Measurements from ENCODE around the gene MIS18BP1.
"Not testable (repeated sequence)": the region's sequence is repeated elsewhere in the genome, so short reads cannot be mapped to it uniquely, and the experiment has no call there.

Gene MIS18BP1

GRCh38 chr14:45246151-45246550, 6.9 kb downstream of the MIS18BP1 start:
- Histone ChIP-seq H3K56ac (ENCODE audit: low read length) (no peak overlapping the region), H3K36me3 (ENCODE audit: control insufficient read depth, insufficient read depth, low read length) (no peaks in the 10 kb centered on the region), H2BK15ac (replicated peaks; ENCODE audit: low read depth) (no peak overlapping the region), H4K5ac (ENCODE audit: low read length) (no peak overlapping the region), H3K4me3 (ENCODE audit: low read length) (no peak overlapping the region), H3K79me1 (ENCODE audit: low read length) (peaks cover 3% of the 10 kb centered on the region), H3K23ac (ENCODE audit: low read length) (no peak overlapping the region), H3K79me2 (ENCODE audit: control insufficient read depth, insufficient read depth, low read length) (peaks cover 68% of the 10 kb centered on the region), H3K27ac (ENCODE audit: low read depth, low read length) (no peak overlapping the region), H2BK120ac (ENCODE audit: low read depth, low read length) (no peak overlapping the region), H3K27me3 (ENCODE audit: insufficient read depth, low read length, poor library complexity) (no peaks in the 10 kb centered on the region), H2BK5ac (ENCODE audit: low read length) (no peak overlapping the region), H2AK5ac (ENCODE audit: low read length) (no peak overlapping the region), H3K4ac (ENCODE audit: low read depth, low read length) (no peak overlapping the region), H4K8ac (ENCODE audit: low read depth, low read length) (no peak overlapping the region), H3K4me2 (ENCODE audit: low read length) (no peak overlapping the region), H3K9ac (ENCODE audit: low read length) (no peak overlapping the region), H3K4me1 (ENCODE audit: control insufficient read depth, low read depth, low read length) (peaks cover 4% of the 10 kb centered on the region), H3K18ac (ENCODE audit: low read length) (no peak overlapping the region)
- DNase-seq = no peak
- 100% methylated on average over 1 of the region's 3 CpGs for WGBS (ENCODE audit: extremely low coverage, insufficient coverage, low lambda C conversion rate)

- no peaks in the 10 kb centered on the region for H3K36me3 ChIP-seq (ENCODE audit: control insufficient read depth, insufficient read depth, low read length)
- H2BK120ac ChIP-seq (ENCODE audit: low read depth, low read length) = no peak overlapping the region
- H3K4me2 ChIP-seq (ENCODE audit: low read length) = no peak overlapping the region
- peaks cover 51% of the 10 kb centered on the region for H3K79me2 ChIP-seq (ENCODE audit: control insufficient read depth, insufficient read depth, low read length)
- no peak overlapping the region for H3K4me3 ChIP-seq (ENCODE audit: low read length)
- H4K5ac ChIP-seq (ENCODE audit: low read length) = no peak overlapping the region
- no peak overlapping the region for H2AK5ac ChIP-seq (ENCODE audit: low read length)
- H3K23ac ChIP-seq (ENCODE audit: low read length) = no peak overlapping the region
- WGBS (ENCODE audit: extremely low coverage, insufficient coverage, low lambda C conversion rate) = no CpG with 5 or more reads among the region's 3 CpGs
- peaks cover 4% of the 10 kb centered on the region for H3K4me1 ChIP-seq (ENCODE audit: control insufficient read depth, low read depth, low read length)
- no peak overlapping the region for H3K9ac ChIP-seq (ENCODE audit: low read length)
- peaks cover 8% of the 10 kb centered on the region for H3K79me1 ChIP-seq (ENCODE audit: low read length)
- no peak for DNase-seq
- no peak overlapping the region for H3K27ac ChIP-seq (ENCODE audit: low read depth, low read length)
- no peak overlapping the region for H3K56ac ChIP-seq (ENCODE audit: low read length)
- H2BK15ac ChIP-seq (replicated peaks; ENCODE audit: low read depth) = no peak overlapping the region
- H3K4ac ChIP-seq (ENCODE audit: low read depth, low read length) = no peak overlapping the region
- no peak overlapping the region for H2BK5ac ChIP-seq (ENCODE audit: low read length)
- no peak overlapping the region for H4K8ac ChIP-seq (ENCODE audit: low read depth, low read length)
- H3K27me3 ChIP-seq (ENCODE audit: insufficient read depth, low read length, poor library complexity) = no peaks in the 10 kb centered on the region
- no peak overlapping the region for H3K18ac ChIP-seq (ENCODE audit: low read length)
These were observed 10.3 kb downstream of the MIS18BP1 start for GRCh38 chr14:45242706-45243105.

GRCh38 chr14:45238988-45239387, 14.0 kb downstream of the MIS18BP1 start:
- Histone ChIP-seq H2BK5ac (ENCODE audit: low read length) (no peak overlapping the region), H3K4me1 (ENCODE audit: control insufficient read depth, low read depth, low read length) (no peaks in the 10 kb centered on the region), H4K8ac (ENCODE audit: low read depth, low read length) (no peak overlapping the region), H3K27me3 (ENCODE audit: insufficient read depth, low read length, poor library complexity) (no peaks in the 10 kb centered on the region), H3K9ac (ENCODE audit: low read length) (no peak overlapping the region), H3K23ac (ENCODE audit: low read length) (no peak overlapping the region), H3K18ac (ENCODE audit: low read length) (no peak overlapping the region), H3K36me3 (ENCODE audit: control insufficient read depth, insufficient read depth, low read length) (peaks cover 4% of the 10 kb centered on the region), H3K4ac (ENCODE audit: low read depth, low read length) (no peak overlapping the region), H3K27ac (ENCODE audit: low read depth, low read length) (no peak overlapping the region), H3K4me3 (ENCODE audit: low read length) (no peak overlapping the region), H4K5ac (ENCODE audit: low read length) (no peak overlapping the region), H3K56ac (ENCODE audit: low read length) (no peak overlapping the region), H3K4me2 (ENCODE audit: low read length) (no peak overlapping the region), H3K79me1 (ENCODE audit: low read length) (peaks cover 7% of the 10 kb centered on the region), H2BK15ac (replicated peaks; ENCODE audit: low read depth) (no peak overlapping the region), H2BK120ac (ENCODE audit: low read depth, low read length) (no peak overlapping the region), H3K79me2 (ENCODE audit: control insufficient read depth, insufficient read depth, low read length) (peaks cover 18% of the 10 kb centered on the region), H2AK5ac (ENCODE audit: low read length) (no peak overlapping the region)
- no peak for DNase-seq
- no CpG with 5 or more reads among the region's 2 CpGs for WGBS (ENCODE audit: extremely low coverage, insufficient coverage, low lambda C conversion rate)

DNA sequence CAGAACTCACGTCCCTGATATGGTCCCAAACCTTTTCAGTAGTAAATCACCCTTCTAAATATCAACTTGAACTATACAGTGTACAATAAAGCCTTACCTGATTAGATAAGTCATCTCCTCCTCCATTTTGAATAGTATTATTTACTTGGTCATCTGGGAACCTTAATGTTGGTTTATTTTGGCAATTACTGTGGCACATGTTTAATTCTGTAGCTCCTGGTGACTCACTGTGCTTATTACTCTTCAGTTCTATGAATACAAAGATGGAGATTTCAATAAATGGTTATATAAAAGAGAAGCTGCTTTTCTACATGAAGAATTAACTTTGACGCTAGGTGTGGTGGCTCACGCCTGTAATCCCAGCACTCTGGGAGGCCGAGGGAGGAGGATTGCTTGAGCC, 25.4 kb downstream of the MIS18BP1 start:
- H3K36me3 ChIP-seq (ENCODE audit: control insufficient read depth, insufficient read depth, low read length) = peaks cover 4% of the 10 kb centered on the region
- no peak overlapping the region for H3K9ac ChIP-seq (ENCODE audit: low read length)
- no peak overlapping the region for H4K8ac ChIP-seq (ENCODE audit: low read depth, low read length)
- H3K23ac ChIP-seq (ENCODE audit: low read length) = no peak overlapping the region
- WGBS (ENCODE audit: extremely low coverage, insufficient coverage, low lambda C conversion rate) = no CpG with 5 or more reads among the region's 4 CpGs
- H4K5ac ChIP-seq (ENCODE audit: low read length) = no peak overlapping the region
- no peak overlapping the region for H3K18ac ChIP-seq (ENCODE audit: low read length)
- H3K27ac ChIP-seq (ENCODE audit: low read depth, low read length) = no peak overlapping the region
- H3K27me3 ChIP-seq (ENCODE audit: insufficient read depth, low read length, poor library complexity) = no peaks in the 10 kb centered on the region
- no peak overlapping the region for H3K4me3 ChIP-seq (ENCODE audit: low read length)
- no peak overlapping the region for H3K4ac ChIP-seq (ENCODE audit: low read depth, low read length)
- H3K79me1 ChIP-seq (ENCODE audit: low read length) = peaks cover 2% of the 10 kb centered on the region
- no peak for DNase-seq
- H2AK5ac ChIP-seq (ENCODE audit: low read length) = no peak overlapping the region
- H3K79me2 ChIP-seq (ENCODE audit: control insufficient read depth, insufficient read depth, low read length) = no peaks in the 10 kb centered on the region
- H3K4me2 ChIP-seq (ENCODE audit: low read length) = no peak overlapping the region
- no peak overlapping the region for H2BK5ac ChIP-seq (ENCODE audit: low read length)
- no peak overlapping the region for H2BK15ac ChIP-seq (replicated peaks; ENCODE audit: low read depth)
- no peak overlapping the region for H3K56ac ChIP-seq (ENCODE audit: low read length)
- no peaks in the 10 kb centered on the region for H3K4me1 ChIP-seq (ENCODE audit: control insufficient read depth, low read depth, low read length)
- H2BK120ac ChIP-seq (ENCODE audit: low read depth, low read length) = no peak overlapping the region

DNA sequence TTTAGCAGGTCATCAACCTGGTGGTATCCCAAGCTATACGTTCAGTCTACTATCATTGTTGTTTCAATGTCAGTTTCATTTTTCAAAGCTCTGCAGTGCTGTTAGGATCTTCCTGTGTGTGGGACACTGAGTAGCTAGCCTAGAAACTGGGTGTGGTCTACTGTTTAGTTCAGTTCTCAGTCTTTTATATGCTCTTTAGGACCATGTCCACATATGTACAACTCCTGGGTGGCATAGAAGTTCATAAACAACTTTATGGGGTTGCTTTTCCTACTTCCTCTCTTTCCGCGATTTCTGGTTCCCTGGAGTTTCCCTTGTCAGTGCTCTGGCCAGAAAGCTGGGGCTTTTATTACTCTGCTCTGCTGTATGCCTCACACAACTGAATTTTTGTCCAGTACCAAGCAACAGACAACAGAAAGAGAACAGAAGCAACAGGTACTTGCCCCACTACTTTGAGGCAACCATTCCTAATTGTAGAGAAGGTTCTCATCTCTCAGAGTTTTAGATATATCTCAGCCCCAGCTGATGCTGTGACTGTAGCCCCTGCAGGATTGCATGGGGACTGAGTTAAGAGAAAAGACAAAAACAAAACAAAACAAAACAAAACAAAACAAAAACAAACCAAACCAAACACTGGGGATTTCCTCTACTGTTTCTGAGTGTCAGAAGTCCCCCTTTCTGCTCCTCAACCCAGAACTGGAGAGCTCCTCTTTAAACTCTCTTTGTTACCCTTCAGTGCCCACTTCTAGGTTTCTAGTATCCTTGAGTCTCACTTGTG, 30.3 kb downstream of the MIS18BP1 start:
- Histone ChIP-seq H3K36me3 (ENCODE audit: control insufficient read depth, insufficient read depth, low read length) (peaks cover 2% of the 10 kb centered on the region), H3K56ac (ENCODE audit: low read length) (no peak overlapping the region), H4K5ac (ENCODE audit: low read length) (no peak overlapping the region), H3K79me1 (ENCODE audit: low read length) (no peaks in the 10 kb centered on the region), H2BK5ac (ENCODE audit: low read length) (no peak overlapping the region), H3K4me2 (ENCODE audit: low read length) (no peak overlapping the region), H2AK5ac (ENCODE audit: low read length) (no peak overlapping the region), H3K27ac (ENCODE audit: low read depth, low read length) (no peak overlapping the region), H3K27me3 (ENCODE audit: insufficient read depth, low read length, poor library complexity) (no peaks in the 10 kb centered on the region), H2BK120ac (ENCODE audit: low read depth, low read length) (no peak overlapping the region), H3K23ac (ENCODE audit: low read length) (no peak overlapping the region), H4K8ac (ENCODE audit: low read depth, low read length) (no peak overlapping the region), H3K18ac (ENCODE audit: low read length) (no peak overlapping the region), H3K4me3 (ENCODE audit: low read length) (no peak overlapping the region), H3K9ac (ENCODE audit: low read length) (no peak overlapping the region), H2BK15ac (replicated peaks; ENCODE audit: low read depth) (no peak overlapping the region), H3K4me1 (ENCODE audit: control insufficient read depth, low read depth, low read length) (no peaks in the 10 kb centered on the region), H3K4ac (ENCODE audit: low read depth, low read length) (no peak overlapping the region), H3K79me2 (ENCODE audit: control insufficient read depth, insufficient read depth, low read length) (no peaks in the 10 kb centered on the region)
- WGBS (ENCODE audit: extremely low coverage, insufficient coverage, low lambda C conversion rate) = no CpG with 5 or more reads among the region's 3 CpGs
- DNase-seq = no peak

GRCh38 chr14:45214341-45214740, 38.7 kb downstream of the MIS18BP1 start:
- not testable (repeated sequence) for H3K27me3 ChIP-seq (ENCODE audit: insufficient read depth, low read length, poor library complexity); H3K36me3 ChIP-seq (ENCODE audit: control insufficient read depth, insufficient read depth, low read length); H3K4me1 ChIP-seq (ENCODE audit: control insufficient read depth, low read depth, low read length); H2AK5ac ChIP-seq (ENCODE audit: low read length); H3K79me1 ChIP-seq (ENCODE audit: low read length); H4K8ac ChIP-seq (ENCODE audit: low read depth, low read length); H2BK15ac ChIP-seq (replicated peaks; ENCODE audit: low read depth); H3K18ac ChIP-seq (ENCODE audit: low read length); H2BK5ac ChIP-seq (ENCODE audit: low read length); H3K4me2 ChIP-seq (ENCODE audit: low read length); H3K56ac ChIP-seq (ENCODE audit: low read length); H4K5ac ChIP-seq (ENCODE audit: low read length); H2BK120ac ChIP-seq (ENCODE audit: low read depth, low read length); H3K27ac ChIP-seq (ENCODE audit: low read depth, low read length); H3K4me3 ChIP-seq (ENCODE audit: low read length); H3K4ac ChIP-seq (ENCODE audit: low read depth, low read length); H3K79me2 ChIP-seq (ENCODE audit: control insufficient read depth, insufficient read depth, low read length); DNase-seq; H3K9ac ChIP-seq (ENCODE audit: low read length); H3K23ac ChIP-seq (ENCODE audit: low read length)
- WGBS (ENCODE audit: extremely low coverage, insufficient coverage, low lambda C conversion rate) = no CpG with 5 or more reads among the region's 6 CpGs

Measured in mesendoderm (in vitro differentiated cells).